Vagina (tissue), 2 donors: ENCODE measurements around the gene SRXN1.

Experiments
- CTCF ChIP-seq, 3 experiments: fragments of 450-650 bp in 2 of 3; fragments of 200-600 bp in 1 of 3; sonication (generic) in 1 of 3; IDR thresholded peaks; one replicate each; pipeline ENCODE4 v1.5.1; 2017 to 2019; ENCODE audit warnings: antibody characterized with exemption in 3 of 3, mild to moderate bottlenecking in 2 of 3, moderate library complexity in 2 of 3
- POLR2A ChIP-seq, 2 donors: fragments of 450-650 bp; IDR thresholded peaks; one replicate each; pipeline ENCODE4 v1.6.1; 2017; ENCODE audit warnings: antibody characterized with exemption in 2 of 2, mild to moderate bottlenecking in 2 of 2, moderate library complexity in 2 of 2
- POLR2AphosphoS5 ChIP-seq, 2 donors: sonication (generic); formaldehyde crosslinking; IDR thresholded peaks; one replicate each; pipeline ENCODE4 v1.9.0; 2017; ENCODE audit warnings: antibody characterized with exemption in 2 of 2, mild to moderate bottlenecking in 2 of 2, low read depth in 1 of 2; ENCODE audit not compliant: insufficient read depth in 1 of 2

GRCh38 chr20:675033-675452, 22.0 kb upstream of the SRXN1 start:
- TF ChIP-seq CTCF (IDR thresholded peaks at IDR 0.05), result no peak
- TF ChIP-seq POLR2AphosphoS5 (IDR thresholded peaks at IDR 0.05; ENCODE audit: insufficient read depth in 1 of 2, low read depth in 1 of 2), result no peak
- no peak for TF ChIP-seq POLR2A (IDR thresholded peaks at IDR 0.05)
